CD4-positive, alpha-beta T cell treated with Interleukin-6 at 100 ng/mL for 8 hours (primary cell): Measurements from ENCODE around the gene CENPP.
A peak's percentile ranks its signal among the peaks of the same experiment; 100 is the strongest.

ENCODE experiments used
- DNase-seq: peaks from one replicate; pipeline ENCODE4 v3.0.0-alpha.2; 2020; ENCODE audit warnings: mixed read lengths, low spot score

The CENPP gene

DNA sequence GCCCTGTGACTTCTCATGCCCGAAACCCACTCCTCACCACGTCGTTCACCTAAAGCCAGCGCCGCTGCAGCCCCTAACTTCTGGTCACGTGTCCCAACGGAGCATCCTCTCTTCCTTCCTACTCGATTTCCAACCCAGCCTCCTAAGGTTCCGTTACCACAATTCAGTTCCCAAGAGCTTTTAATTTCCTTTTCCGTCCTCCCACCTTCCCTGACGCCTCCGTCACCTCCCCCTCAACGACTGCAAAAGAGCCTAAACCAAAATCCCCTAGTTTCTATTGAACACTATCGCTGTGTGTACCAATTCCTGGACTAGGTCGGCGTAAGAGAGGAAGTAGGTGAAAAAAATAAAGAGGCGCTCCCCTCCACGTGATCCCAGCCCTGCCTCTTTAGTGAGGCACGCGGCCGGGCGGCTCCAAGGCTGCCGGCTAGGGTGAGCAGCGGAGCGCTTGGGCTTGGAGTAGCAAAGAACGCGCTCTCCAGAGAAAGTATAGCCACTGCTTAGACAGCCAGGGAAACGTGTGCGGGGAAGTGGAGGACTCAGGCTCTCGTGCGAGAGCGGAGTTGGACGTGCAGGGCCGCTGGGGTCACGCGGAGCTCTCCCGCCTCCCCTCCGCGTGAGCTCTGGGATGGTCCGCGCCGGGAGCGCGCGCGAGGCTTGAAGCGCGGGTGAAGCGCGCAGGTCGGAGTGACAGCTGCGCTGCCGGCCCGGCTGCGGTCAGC is at the start of gene CENPP, which contains the start of gene NOL8:
TSS of gene CENPP (plus strand) at position 685 of the 722 bp plus-strand sequence.
TSS of gene NOL8 (minus strand) at position 82 of the 722 bp plus-strand sequence. CDS start 1,189 bp downstream, outside the sequence.
- DNase-seq, result peak; percentile 84

DNA sequence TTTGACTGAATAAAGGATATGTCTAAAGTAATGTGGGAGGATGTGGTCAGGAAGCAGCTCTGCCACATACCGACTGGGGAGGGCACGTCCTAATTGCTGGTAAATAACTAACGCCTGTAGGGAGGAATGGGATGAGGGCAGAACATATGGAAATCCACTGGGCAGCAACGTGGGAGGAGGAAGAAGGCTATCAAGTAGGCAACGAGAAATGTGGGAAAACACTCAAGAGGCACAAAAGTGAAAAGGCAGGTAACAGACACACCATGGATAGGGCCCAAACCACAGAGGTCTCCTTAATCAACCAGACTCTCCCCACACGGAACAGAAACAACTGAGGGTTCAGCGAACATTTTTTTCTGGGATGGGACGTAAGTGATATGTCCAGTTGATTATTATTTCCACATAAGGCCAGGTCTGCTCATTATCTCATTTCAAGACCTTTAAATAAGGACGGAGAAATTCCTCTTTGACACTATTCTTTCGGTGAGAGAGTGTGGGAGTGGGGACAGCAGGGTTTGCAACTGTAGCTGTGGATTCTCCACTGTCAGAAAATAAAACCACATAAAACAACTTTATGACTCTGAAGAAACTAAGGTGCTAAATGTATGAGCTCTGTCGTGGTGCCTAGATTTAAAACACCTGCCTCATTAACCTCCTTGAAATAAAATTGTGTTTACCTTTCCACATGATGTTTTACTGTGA is 49.3 kb upstream of the CENPP start:
- no peak for DNase-seq

DNA sequence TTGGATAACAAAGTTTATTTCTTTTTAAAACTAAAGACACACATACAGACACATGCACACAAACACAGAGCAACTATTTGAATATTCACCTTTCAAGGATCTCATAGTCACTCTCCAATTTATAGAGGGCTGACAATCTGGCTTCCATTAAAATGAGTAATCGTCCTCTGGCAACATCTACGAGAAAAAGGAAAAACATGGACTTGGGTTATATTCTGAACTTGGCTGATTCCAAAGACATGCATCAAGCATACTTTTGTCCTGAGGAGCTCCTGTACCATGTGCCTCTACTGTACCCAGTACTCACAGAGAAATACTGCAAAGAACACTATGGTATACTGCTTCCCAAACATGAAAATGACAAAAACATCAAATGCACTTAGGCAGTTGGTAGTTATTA is 47.6 kb upstream of the CENPP start:
- no peak for DNase-seq

DNA sequence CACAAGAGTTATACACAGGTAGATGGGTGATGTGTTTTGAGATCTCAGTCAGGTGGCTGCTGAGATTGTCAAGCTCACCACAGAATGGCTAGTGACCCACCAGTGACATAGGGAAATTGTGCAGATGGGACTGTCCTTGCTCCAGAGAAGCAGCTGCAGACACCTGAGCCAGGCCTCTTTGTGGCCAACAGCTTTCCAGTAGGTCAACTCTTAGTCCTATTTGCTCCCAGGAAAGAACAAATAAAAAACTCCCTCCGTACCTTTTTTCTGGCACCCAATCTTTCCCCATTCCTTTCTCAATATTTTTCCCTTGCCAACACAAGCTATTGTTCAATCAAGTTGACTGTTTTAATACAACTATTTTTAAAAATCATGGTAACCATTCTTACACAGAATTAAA is 46.5 kb upstream of the CENPP start:
- DNase-seq, result no peak

DNA sequence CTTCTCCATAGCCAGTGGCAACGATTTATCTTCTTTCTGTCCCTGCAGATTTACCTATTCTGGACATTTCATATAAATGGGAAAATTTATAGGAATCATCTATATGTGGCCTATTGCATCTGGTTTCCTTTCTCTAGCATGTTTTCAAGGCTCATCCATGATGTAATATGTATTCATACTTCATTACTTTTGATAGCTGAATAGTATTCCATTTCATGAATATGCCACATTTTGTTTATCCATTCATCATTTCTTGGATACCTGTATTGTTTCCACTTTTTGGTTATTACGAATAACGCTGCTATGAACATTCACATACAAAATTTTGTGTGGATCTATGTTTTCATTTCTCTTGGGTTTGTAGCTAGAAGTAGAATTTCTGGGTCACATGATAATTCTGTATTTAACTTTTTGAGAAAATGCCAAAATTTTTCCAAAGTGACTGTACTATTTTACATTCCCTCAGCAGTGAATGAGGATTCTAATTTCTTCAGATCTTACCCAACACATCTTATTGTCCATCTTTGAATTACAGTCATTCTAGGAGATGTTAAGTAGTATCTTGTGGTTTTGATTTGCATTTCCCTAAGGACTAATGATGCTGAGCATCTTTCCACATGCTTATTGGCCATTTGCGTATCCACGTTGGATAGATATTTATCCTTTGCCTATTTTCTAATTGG is 35.9 kb upstream of the CENPP start:
- DNase-seq, result no peak

DNA sequence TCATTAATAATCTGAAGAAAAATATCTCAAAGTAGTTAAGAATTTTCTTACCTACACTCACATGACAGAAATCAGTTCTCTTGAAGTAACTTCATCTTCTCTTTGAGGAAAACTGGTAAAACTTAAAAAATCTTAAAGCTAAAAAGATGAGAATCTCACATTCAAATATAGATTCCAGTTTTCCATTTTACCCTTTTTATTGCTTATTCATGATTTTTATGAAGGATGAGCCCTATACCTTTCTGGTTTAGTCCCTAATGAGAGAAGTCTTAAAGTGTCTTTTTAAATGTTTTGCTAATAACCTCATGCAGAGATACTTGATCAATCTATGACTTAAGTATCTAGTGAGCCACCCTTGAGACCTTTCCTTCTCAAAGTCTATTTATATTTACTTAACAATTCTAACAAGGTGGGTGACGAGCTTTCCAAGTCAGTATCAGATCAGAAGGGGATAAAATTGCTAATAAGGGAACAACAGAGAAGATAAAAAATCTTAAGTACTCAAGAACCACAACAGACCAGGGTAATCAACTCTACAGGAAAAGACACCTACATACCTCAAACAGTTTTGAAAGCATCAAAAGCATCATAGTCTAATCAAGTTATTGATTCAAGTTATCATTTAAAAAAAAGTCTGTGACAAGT is 34.8 kb upstream of the CENPP start:
- no peak for DNase-seq

DNA sequence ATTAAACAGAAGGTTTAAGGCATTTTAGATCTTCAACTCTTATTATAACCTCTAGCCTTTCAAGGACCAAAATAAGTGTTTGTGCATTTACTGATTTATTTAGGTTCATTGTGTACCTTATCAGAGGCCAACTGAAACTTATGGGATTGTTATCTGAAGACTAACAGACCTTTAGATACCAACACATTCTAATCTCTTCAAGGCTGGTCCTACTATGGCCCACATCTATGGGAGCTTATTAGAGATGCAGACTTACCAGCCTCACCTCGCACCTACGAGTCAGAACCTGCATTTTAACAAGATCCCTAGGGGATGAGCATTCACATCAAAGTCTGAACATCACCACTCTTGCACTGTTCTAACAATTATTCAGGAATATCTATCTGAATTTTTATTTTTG is 34.2 kb upstream of the CENPP start:
- no peak for DNase-seq

DNA sequence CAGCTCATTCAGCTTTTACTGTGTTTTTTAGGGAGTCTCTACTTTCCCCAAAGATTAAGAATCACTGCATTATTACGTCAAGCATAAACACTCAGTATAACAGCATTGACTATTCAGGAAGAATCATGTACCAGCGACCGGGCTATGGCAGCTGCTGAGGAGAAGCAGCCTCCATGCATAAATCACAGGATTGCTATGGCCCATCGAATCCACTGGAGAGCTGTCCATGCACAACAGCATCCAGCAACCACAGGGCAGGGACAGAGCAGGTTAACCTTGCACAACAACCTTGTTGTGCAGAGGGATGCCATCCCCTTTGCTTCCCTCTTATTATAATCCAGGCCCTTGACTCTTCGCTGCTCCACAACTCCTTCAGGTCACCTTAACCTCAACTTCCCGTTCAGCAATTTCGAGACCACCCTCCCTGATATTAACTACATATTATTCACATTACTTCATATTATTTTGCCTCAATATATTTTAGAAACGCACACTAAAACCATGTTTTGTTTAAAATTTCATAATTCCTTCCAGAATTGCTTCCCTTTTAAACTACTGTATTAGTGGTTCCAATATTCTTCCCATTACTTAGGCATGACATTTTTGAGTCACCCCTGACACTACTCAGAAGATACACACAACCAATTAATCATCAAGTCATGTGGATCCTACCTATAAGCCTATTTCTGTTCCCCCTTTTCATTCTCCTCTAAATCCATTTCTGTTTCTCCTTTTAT is 33.2 kb upstream of the CENPP start:
- no peak for DNase-seq

DNA sequence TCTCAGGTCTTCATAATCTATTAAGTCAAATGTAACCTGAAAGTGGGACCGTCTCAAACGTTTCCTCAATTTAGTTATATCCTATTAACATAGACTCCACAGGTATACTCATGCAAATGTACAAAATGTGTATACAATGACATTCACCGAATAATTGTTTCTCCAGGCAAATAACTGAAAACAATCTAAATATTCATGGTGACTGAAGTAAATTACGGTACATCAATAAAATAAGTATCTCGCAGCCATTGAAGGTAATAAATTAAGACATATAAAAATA is 32.7 kb upstream of the CENPP start:
- no peak for DNase-seq

DNA sequence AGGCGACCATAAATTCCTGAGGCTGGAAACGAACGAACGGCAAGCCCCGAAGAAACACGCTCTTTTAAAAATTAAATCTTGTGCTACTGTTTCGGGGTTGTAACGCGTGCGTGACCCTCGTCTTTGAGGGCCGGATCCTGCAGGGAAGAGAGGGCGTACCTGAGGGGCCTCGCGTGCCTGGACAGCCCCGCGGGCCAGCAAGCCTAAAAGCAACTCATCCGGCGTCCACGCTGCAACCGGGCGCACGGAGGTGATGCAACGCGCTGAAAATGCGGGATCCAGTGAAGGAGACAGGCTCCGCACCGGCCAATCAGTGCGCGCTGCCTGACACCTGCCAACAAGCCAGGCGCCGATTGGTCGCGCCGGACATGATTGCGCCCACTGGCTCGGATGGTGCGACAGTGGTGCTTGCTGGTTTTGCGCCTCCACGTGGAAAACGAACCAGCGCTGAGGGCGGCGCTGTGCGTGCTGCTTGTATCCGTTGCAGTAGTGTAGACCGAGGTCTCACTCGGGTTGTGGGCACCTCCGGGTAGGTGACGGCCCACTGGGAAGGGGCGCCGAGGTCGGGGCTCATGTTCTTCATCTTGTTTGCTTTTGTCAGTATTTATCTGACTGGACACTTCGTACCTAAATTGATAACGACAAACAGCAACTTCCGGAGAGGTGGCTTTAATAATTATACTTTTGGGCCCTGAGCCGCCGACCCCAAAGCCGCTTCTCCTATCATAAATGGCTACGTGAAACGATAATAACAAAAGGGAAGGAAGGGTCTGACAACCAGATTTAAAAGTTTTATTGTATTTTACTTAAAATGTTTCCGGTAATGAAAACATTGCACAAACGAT is 32.1 kb upstream of the CENPP start, which contains the start of gene IARS1:
TSS of gene IARS1 (minus strand) at position 246 of the 845 bp plus-strand sequence. CDS start 4,278 bp downstream, outside the sequence.
- peak; percentile 98 for DNase-seq

DNA sequence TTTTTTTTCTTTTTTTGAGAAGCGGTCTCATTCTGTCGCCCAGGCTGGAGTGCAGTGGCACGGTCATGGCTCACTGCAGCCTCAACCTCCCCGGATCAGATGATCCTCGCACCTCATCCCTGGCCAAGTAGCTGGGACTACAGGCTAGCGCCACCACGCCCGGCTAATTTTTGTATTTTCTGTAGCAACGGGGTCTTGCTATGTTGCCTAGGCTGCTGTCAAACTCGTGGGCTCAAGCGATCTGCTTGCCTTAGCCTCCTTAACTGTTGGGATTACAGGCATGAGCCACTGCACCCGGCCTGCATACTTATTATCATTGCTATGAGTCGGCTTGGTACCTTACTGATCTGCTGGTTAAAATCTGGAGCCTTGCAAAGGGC is 31.5 kb upstream of the CENPP start:
- no peak for DNase-seq

DNA sequence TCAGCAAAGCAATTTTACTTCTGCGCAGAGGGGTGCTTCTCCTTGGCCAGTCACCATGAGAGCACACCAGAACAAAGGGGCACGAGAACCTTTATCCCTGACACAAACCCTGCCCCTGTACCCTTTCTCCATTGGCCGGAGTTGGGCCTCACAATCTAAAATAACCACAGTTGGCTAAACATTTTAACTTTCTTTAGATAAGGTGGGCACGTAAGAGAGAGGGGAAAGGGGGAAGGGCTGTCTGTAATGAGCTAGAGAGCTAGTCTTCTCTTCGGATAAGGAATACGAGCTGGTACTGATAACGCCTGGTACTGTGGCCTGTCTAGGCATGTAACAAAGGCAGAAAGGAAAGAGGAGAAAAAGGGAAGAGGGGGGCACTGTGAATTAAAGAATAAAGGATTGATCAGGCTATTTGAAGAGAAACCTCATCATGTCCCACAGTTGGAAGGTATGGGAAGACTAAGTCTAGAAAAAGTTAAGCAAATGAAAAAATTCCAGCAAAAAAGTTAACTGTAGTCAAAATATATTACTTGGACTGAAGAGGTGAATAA is 30.4 kb upstream of the CENPP start:
- no peak for DNase-seq

DNA sequence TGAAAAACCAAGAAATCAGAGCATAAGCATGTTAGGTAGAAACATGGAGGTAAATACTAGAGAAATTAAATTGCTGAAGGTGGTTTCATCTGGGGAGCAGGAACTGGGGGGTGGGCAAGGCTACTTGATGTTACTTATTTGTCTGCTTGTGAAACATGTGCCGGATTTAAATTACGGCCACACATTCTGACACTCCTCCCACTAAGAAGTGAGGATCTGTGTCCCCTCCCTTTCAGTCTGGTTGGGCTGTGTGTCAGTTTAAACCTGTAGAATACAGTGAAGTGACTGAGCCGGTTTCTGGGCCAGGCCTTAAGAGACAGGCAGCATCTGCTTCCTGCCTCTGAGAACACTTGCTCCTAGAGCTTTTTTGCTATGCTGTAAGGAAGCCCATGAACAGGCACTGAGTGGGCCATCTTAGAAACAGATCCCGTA is 29.9 kb upstream of the CENPP start:
- no peak for DNase-seq

DNA sequence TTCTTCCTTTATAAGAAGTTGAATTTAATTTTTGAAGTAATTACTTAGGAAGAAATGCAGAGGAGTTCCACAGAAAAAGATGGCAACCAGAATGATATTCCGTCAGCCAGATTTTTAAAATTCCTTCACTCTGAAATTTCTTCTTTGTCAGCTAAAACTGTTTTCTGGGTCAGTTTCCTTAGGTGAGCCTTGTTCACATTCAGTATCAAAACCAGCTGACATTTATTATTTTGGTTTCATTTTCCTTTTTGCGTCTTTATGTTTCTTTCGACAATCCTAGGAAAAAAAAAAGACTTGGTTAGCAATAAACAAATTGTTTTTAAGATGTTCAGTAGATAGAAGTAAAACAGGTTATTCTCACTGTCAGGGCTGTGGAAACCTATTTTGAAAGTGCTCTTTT is 28.1 kb upstream of the CENPP start:
- no peak for DNase-seq

DNA sequence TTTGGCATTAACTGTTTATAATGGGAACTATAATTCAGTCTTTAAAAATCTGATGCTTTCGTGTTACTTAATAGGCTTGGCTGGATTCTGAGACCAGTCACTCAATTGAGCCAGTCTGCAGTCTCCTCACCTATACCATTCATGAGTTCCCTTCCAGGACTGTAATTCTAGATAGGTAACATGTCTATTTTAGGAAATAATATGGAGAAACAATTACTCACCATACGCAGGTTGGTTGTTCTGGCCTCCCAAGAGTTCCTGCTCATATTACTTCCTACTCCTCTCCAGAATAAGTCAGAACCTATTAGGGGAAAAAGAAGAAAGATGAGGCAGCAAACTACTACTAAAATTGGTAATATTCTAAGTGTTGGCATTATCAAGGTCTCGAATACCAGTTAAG is 27.7 kb upstream of the CENPP start:
- no peak for DNase-seq

DNA sequence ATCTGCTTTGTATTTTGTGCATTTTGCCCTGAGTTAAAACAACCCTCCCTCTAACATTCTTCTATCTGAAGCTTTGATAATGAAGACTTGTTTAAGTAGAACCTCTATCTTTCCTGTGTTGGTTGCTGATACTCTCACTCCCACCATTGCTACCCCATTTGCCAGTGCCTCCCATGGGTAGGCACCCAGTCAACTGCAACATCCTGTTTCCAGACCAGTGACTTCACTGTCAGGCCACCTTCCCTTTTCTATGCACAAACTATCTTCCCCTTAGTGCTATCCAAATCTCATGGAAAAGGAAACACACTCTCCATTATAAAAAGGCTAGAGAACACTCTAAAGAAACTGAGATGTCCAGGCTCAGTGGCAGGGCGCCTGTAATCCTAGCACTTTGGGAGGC is 26.6 kb upstream of the CENPP start:
- DNase-seq, result no peak

DNA sequence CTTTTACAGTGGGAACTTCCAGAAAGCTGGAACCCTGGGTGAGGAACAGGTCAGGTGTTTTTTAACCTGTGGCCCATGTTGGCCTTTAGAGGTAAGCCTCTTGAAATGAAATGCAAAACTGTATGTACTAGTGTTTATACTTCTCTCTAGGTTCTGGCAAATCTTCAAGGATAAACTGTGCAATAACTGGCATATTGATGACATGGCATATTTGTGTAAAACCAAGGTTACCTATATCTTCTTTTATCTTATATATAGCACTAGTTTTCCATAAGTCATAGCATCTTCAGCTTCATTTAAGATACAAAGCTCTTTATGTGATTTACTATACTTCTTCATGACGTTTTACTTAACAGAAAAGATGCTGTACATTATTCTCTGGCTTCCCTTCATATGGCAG is 24.8 kb upstream of the CENPP start:
- no peak for DNase-seq

DNA sequence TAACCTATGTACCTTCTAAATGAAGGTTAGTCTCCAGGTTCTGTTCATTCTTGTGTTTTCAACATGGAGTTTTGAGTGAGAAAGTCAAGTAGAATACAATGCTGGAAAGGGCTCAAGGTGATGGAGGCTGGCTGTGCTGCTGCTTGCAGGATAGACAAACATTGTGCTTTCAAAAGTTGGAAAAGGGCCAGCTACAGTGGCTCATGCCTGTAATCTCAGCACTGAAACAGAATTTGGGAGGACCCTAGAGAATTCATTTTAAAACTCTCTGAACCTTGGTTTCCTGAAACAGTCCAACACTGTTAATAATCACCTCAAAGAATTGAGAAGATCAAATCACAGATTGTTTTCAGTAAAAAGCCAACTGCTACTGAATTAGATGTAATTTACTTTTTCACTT is 16.9 kb upstream of the CENPP start:
- no peak for DNase-seq

DNA sequence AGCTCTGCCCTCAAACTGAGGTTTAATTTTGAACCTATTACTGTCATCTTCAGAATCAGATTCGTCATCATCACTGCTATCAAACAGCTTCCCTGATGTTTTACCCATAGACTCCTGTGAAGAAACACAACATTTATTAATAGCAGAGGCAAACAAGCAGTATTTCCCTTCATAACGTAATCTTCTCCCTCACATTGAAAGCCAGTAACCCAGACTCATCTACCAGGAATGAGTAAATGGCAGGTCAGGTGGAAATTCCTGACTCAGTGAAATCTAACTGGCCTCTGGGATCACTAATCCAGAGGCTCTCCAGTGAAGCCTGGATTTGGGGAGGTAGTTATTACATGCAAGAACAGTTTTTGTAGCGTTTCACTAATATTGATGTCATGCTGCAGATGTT is 15.2 kb upstream of the CENPP start:
- DNase-seq, result no peak

DNA sequence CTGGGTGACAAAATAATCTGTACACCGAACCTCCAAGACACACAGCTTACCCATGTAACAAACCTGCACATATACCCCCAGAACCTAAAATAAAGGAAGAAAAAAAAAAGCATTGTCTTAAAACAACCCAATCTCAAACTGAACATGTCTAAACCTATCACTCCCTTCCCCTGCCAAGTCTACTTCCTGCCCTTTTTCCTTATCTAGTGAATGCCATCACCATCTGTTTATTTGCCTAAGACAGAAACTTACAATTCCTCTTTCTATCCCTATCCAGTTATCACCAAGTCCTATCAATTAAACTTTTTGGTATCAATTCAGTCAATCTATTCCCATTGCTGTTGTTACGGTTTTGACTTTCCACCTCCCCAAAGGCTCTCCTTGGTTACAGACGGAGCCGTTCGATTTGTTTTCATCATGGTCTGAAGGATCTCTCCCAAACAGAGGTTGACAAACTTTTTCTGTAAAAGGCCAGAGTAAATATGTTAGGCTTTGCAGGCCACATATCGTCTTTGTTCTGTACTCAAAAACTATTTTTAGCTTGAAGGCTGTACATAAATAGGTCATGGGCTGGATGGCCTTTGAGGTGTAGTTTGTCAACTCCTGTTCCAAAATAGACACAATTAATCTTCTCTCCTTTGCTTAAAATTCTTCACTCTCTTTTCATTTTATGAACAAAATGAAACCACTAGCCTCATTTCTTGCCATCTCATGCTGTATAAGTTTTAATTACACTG is 12.7 kb upstream of the CENPP start:
- DNase-seq, result no peak
